ENCODE results near the gene CCDC69. TPM values are rescaled to one million over a fixed set of nuclear protein-coding genes. Genes with fewer than 3 reads are reported as not detected.

Gene CCDC69
- total RNA-seq, 3 donors from 2014 or later = 47.4 to 201 (median 97.0) TPM

DNA sequence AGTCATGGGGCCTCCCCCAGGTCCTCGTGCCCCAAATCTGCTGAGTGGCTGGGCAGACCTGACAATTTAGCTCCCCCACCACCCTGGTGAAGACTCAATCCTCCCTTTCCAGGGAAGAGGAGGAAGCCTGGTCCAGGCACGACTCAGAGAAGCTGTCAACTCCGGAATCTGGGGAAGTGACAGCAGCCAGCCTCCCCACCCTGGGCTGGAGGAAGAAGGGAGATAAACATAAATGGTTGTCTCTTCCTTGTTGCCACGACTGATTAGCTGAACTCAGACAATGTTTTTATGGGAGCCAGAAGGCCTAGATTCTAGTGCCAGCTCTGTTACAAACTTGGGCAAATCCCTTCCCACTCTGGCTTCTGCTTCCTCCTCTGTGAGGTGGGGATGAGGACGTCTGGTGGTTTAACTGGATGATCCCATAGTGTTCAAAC is 15.4 kb downstream of the CCDC69 start:
- Histone ChIP-seq H3K27me3 (no peaks in the 10 kb centered on the region), H3K36me3 (no peaks in the 10 kb centered on the region), H3K4me1 (no peaks in the 10 kb centered on the region), H3K27ac (peak overlapping the region in 1 of 2 donors; percentile 4), H3K9me3 (no peaks in the 10 kb centered on the region), H3K4me3 (no peak overlapping the region)
- TF ChIP-seq POLR2A (IDR thresholded peaks at IDR 0.05) = no peak
- TF ChIP-seq POLR2AphosphoS5 (IDR thresholded peaks at IDR 0.05) = no peak
- TF ChIP-seq, protein P1, sequence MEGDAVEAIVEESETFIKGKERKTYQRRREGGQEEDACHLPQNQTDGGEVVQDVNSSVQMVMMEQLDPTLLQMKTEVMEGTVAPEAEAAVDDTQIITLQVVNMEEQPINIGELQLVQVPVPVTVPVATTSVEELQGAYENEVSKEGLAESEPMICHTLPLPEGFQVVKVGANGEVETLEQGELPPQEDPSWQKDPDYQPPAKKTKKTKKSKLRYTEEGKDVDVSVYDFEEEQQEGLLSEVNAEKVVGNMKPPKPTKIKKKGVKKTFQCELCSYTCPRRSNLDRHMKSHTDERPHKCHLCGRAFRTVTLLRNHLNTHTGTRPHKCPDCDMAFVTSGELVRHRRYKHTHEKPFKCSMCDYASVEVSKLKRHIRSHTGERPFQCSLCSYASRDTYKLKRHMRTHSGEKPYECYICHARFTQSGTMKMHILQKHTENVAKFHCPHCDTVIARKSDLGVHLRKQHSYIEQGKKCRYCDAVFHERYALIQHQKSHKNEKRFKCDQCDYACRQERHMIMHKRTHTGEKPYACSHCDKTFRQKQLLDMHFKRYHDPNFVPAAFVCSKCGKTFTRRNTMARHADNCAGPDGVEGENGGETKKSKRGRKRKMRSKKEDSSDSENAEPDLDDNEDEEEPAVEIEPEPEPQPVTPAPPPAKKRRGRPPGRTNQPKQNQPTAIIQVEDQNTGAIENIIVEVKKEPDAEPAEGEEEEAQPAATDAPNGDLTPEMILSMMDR (IDR thresholded peaks at IDR 0.05) = no peak
- intact Hi-C loops (cut with DNase I; ENCODE audit: low total_unique reads) = no loop called here
- DNase-seq (ENCODE audit: low spot score in 2 of 2) = no peak

DNA sequence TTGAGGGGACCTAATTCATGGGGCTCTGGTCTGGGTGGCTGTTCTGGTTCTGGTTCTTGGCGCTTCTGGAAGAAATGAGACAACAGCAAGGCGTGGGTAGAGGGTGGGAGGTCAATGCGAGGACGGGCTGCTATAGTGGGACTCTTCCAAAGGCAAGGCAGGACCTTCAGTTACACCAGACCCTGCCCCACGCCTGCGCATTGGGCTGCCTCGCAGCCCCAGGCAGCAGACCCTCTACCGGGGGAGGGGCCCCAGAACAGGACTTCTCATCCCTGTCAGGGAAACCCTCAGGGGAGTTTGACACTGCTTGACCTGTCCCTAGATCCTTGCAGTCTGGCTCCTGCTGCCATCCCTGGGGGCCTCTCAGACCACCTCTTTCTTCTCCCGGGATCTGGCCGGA is 18.5 kb downstream of the CCDC69 start:
- Histone ChIP-seq H3K36me3 (no peaks in the 10 kb centered on the region), H3K27me3 (no peaks in the 10 kb centered on the region), H3K27ac (no peak overlapping the region), H3K4me1 (no peaks in the 10 kb centered on the region), H3K4me3 (no peak overlapping the region), H3K9me3 (no peaks in the 10 kb centered on the region)
- intact Hi-C loops (cut with DNase I; ENCODE audit: low total_unique reads) = no loop called here
- no peak for DNase-seq (ENCODE audit: low spot score in 2 of 2)
- TF ChIP-seq POLR2AphosphoS5 (IDR thresholded peaks at IDR 0.05) (no peak), POLR2A (IDR thresholded peaks at IDR 0.05) (no peak)
- TF ChIP-seq, protein P1 (IDR thresholded peaks at IDR 0.05) = no peak

DNA sequence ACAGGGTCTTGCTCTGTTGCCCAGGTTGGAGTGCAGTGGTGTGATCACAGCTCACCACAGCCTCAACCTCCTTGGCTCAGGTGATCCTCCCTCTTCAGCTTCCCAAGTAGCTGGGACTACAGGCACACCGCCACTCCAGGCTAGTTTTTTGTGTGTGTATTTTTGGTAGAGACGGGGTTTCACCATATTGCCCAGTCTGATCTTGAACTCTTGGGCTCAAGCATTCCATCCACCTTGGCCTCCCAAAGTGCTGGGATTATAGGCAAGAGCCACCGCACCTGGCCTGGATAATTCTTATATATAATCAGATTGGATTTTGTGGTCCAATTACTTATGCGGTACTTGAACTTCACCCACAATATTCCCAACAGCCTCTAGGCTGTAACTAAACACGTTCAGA is 19.8 kb downstream of the CCDC69 start:
- Histone ChIP-seq H3K27ac (no peak overlapping the region), H3K4me3 (no peak overlapping the region), H3K9me3 (no peaks in the 10 kb centered on the region), H3K36me3 (no peaks in the 10 kb centered on the region), H3K27me3 (no peaks in the 10 kb centered on the region), H3K4me1 (no peaks in the 10 kb centered on the region)
- intact Hi-C loops (cut with DNase I; ENCODE audit: low total_unique reads) = no loop called here
- no peak for DNase-seq (ENCODE audit: low spot score in 2 of 2)
- TF ChIP-seq POLR2AphosphoS5 (IDR thresholded peaks at IDR 0.05) (no peak), POLR2A (IDR thresholded peaks at IDR 0.05) (no peak)
- TF ChIP-seq, protein P1 (IDR thresholded peaks at IDR 0.05) = no peak

DNA sequence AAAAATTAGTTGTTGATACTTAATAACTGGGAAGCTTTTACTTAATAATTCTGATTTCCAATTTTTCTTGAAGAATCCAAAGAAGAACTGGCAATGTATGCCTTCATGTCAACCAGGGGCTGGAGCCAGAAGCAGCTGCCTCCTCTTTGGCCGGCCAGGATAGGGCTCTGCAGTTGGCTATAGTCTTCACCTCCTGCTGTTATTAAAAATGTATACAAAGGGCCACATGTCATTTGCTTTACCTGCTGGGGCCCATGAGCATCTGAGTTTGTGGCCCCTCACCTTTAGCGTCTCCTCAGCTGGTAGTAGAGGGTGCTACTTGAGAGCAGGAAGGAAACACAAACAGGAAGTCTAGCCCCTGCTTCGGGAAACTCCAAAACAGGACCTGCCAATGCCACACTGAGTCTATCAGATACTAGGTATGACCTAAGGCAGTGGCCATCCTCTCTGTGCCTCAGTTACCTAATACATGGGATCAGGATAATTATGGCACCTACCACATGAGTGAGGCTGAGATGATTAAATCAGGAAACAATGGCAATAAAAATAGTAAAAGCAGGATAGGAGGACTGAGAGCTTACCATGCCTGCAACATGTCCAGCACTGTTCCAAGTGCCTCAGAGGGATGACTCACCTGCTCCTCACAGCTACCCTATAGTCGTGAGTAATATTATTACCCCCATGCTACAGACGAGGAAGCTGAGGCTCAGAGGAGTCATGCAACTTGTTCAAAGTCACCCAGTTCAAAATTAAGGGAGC is 21.3 kb downstream of the CCDC69 start:
- no peak overlapping the region for H3K27ac ChIP-seq
- no peaks in the 10 kb centered on the region for H3K36me3 ChIP-seq
- no peaks in the 10 kb centered on the region for H3K9me3 ChIP-seq
- H3K27me3 ChIP-seq = no peaks in the 10 kb centered on the region
- no peak overlapping the region for H3K4me3 ChIP-seq
- no peak for DNase-seq (ENCODE audit: low spot score in 2 of 2)
- H3K4me1 ChIP-seq = no peaks in the 10 kb centered on the region
- intact Hi-C loops (cut with DNase I; ENCODE audit: low total_unique reads) = no loop called here
- no peak for TF ChIP-seq POLR2A (IDR thresholded peaks at IDR 0.05)
- TF ChIP-seq, protein P1 (IDR thresholded peaks at IDR 0.05) = no peak
- no peak for TF ChIP-seq POLR2AphosphoS5 (IDR thresholded peaks at IDR 0.05)

DNA sequence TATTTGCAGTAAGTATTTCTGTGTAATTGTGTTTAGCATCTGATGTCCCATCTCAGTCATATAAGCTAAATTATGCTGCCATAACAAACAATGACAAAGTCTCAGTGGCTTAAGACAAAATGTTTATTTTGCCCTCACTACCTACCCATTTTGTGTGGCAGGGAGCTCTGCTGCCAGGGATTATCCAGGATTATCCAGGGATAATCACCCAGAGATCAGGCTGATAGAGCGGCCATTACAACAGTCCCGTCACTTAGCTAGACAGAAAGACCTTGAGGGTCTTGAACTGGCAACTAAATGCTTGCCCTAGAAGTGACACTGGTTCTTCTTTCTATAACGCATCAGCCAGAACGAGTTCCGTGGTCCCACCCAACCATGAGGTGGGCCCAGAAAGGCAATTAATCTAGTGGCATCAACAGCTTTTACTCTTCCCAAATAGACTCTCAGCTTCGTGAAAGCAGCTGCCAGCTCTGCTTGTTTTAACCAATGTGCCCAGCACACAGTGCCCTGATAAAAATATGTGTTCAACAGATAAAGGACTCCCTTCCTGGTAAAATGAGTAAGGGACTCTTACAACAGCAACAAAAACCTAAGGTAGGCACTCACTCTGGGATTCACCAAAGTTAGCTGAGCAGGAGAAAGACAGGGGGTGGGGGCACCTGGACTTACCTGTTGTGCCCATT is 22.8 kb downstream of the CCDC69 start:
- Histone ChIP-seq H3K27ac (no peak overlapping the region), H3K4me3 (no peak overlapping the region), H3K36me3 (no peaks in the 10 kb centered on the region), H3K4me1 (no peaks in the 10 kb centered on the region), H3K9me3 (no peaks in the 10 kb centered on the region), H3K27me3 (no peaks in the 10 kb centered on the region)
- TF ChIP-seq, protein P1 (IDR thresholded peaks at IDR 0.05) = no peak
- TF ChIP-seq POLR2A (IDR thresholded peaks at IDR 0.05) = no peak
- intact Hi-C loops (cut with DNase I; ENCODE audit: low total_unique reads) = no loop called here
- no peak for DNase-seq (ENCODE audit: low spot score in 2 of 2)
